Progenitor cell of endocrine pancreas (in vitro differentiated cells): Measurements from ENCODE around the gene PNMA6E. TPM values are rescaled to one million over a fixed set of nuclear protein-coding genes. Genes with fewer than 3 reads are reported as not detected.

Source experiments
- DNase-seq: peaks from one replicate; pipeline ENCODE4 v3.0.0; 2021; ENCODE audit warnings: low spot score; ENCODE audit not compliant: unreplicated experiment
- H3K27ac Mint-ChIP-seq: 2 replicates; pipeline ENCODE4 v1.8.0; 2021; ENCODE audit warnings: mild to moderate bottlenecking, moderate library complexity, mixed read lengths
- H3K27me3 Mint-ChIP-seq: 2 replicates; pipeline ENCODE4 v1.8.0; 2021; ENCODE audit warnings: mixed read lengths
- H3K36me3 Mint-ChIP-seq: 2 replicates; pipeline ENCODE4 v1.8.0; 2022; ENCODE audit warnings: mixed read lengths; ENCODE audit not compliant: insufficient read depth
- H3K4me1 Mint-ChIP-seq: 2 replicates; pipeline ENCODE4 v1.8.0; 2021; ENCODE audit warnings: low read depth, mixed read lengths
- H3K4me3 Mint-ChIP-seq: 2 replicates; pipeline ENCODE4 v1.8.0; 2021; ENCODE audit warnings: low read depth, mild to moderate bottlenecking, moderate library complexity, mixed read lengths
- H3K9me3 Mint-ChIP-seq: 2 replicates; pipeline ENCODE4 v1.8.0; 2021; ENCODE audit warnings: low read depth, mixed read lengths
- total RNA-seq: library from RNA; stranded (reverse); gene quantifications from 2 replicates; pipeline ENCODE4 v1.2.1, GENCODE V29; 2021
- TF ChIP-seq, protein P1 (sequence below): fragments of 200-600 bp; sonication (generic); IDR thresholded peaks from one replicate; pipeline ENCODE4 v1.5.0; 2021; ENCODE audit warnings: antibody characterized with exemption, mild to moderate bottlenecking; ENCODE audit not compliant: unreplicated experiment

PNMA6E gene
- total RNA-seq, 1 donor from 2014 or later: not detected

DNA sequence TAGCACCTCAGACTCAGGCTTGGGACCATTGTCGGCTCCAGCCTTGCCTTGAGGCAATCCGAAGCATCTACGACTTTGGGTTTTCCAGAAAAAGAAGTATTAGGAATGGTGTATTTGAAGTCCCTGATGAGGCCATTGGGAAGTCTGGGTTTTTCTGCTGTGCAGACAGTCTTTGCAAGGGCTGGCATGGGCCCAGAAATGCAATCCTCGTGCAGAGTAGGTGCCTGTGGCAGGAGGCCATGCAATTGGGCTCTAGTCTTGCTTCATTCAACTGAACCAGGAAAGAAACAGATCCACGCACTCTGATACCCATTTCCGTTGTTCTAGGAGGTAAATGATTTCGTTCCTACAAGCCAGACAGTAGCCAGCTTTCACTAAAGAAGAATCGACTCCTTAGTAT lies 22.5 kb upstream of the PNMA6E start:
- TF ChIP-seq, protein P1, sequence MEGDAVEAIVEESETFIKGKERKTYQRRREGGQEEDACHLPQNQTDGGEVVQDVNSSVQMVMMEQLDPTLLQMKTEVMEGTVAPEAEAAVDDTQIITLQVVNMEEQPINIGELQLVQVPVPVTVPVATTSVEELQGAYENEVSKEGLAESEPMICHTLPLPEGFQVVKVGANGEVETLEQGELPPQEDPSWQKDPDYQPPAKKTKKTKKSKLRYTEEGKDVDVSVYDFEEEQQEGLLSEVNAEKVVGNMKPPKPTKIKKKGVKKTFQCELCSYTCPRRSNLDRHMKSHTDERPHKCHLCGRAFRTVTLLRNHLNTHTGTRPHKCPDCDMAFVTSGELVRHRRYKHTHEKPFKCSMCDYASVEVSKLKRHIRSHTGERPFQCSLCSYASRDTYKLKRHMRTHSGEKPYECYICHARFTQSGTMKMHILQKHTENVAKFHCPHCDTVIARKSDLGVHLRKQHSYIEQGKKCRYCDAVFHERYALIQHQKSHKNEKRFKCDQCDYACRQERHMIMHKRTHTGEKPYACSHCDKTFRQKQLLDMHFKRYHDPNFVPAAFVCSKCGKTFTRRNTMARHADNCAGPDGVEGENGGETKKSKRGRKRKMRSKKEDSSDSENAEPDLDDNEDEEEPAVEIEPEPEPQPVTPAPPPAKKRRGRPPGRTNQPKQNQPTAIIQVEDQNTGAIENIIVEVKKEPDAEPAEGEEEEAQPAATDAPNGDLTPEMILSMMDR: no peak
- Mint-ChIP-seq H3K27ac (no peak overlapping the region), H3K27me3 (no peaks in the 10 kb centered on the region), H3K9me3 (peaks cover 13% of the 10 kb centered on the region), H3K36me3 (no peaks in the 10 kb centered on the region), H3K4me1 (no peaks in the 10 kb centered on the region), H3K4me3 (no peak overlapping the region)
- DNase-seq: no peak

DNA sequence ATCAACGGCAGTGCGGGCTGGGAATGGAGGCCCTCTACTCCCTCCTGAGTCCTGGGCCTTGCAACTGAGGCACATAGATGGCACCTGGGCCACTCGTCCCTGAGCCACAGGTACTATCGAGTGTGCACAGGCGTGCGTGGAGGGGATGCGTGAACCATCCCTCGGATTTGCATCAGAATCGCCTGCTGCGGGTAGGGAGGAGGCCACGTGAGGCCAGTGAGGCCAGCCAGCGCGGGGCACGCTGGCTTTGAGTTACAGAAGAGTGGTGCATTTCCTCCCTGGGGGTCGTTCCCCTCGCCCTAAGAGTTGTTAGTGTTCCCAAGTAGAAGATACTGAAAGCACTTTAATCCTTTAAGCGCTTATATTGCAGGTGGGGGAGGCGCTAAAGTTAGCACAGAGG lies 20.7 kb upstream of the PNMA6E start:
- Mint-ChIP-seq H3K27me3 (no peaks in the 10 kb centered on the region), H3K4me1 (no peaks in the 10 kb centered on the region), H3K27ac (no peak overlapping the region), H3K4me3 (no peak overlapping the region), H3K9me3 (peaks cover 9% of the 10 kb centered on the region), H3K36me3 (no peaks in the 10 kb centered on the region)
- no peak for DNase-seq
- TF ChIP-seq, protein P1: no peak

DNA sequence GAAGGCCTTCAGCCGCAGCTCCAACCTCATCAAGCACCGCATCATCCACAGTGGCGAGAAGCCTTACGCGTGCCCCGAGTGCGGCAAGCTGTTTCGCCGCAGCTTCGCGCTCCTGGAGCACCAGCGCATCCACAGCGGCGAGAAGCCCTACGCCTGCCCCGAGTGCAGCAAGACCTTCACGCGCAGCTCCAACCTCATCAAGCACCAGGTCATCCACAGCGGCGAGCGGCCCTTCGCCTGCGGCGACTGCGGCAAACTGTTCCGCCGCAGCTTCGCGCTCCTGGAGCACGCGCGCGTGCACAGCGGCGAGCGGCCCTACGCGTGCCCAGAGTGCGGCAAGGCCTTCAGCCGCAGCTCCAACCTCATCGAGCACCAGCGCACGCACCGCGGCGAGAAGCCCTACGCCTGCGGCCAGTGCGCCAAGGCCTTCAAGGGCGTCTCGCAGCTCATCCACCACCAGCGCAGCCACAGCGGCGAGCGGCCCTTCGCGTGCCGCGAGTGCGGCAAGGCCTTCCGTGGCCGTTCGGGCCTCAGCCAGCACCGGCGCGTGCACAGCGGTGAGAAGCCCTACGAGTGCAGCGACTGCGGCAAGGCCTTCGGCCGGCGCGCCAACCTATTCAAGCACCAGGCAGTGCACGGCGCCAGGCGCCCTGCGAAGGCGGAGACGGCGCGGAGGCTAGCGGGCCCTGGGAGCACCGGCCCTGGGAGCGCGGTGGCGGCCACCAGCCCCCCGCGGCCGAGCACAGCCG lies 19.9 kb upstream of the PNMA6E start:
- Mint-ChIP-seq H3K36me3 (no peaks in the 10 kb centered on the region), H3K27me3 (no peaks in the 10 kb centered on the region), H3K9me3 (peaks cover 13% of the 10 kb centered on the region), H3K4me1 (no peaks in the 10 kb centered on the region), H3K27ac (no peak overlapping the region), H3K4me3 (no peak overlapping the region)
- TF ChIP-seq, protein P1: no peak
- DNase-seq: no peak

DNA sequence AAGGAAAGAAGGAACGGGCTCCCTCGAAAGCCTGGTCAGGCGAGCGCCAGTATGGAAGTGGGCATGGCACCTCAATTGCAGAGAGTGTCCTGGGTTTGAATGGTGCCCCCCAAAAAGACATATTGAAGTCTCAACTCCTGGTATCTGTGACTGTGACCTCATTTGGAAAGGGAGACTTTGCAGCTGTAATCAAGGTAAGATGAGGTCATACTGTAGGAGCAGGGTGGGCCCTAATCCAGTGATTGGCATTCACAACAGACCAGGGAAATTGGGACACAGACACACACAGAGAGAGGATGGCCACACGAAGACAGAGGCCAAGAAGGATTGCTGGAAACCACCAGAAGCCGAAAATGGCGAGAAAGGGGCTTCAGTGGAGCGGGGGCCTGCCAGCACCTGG lies 16.5 kb upstream of the PNMA6E start:
- DNase-seq: no peak
- TF ChIP-seq, protein P1: no peak
- peaks cover 4% of the 10 kb centered on the region for H3K27me3 Mint-ChIP-seq
- H3K4me1 Mint-ChIP-seq: no peaks in the 10 kb centered on the region
- no peak overlapping the region for H3K27ac Mint-ChIP-seq
- H3K36me3 Mint-ChIP-seq: no peaks in the 10 kb centered on the region
- H3K4me3 Mint-ChIP-seq: no peak overlapping the region
- peaks cover 10% of the 10 kb centered on the region for H3K9me3 Mint-ChIP-seq

DNA sequence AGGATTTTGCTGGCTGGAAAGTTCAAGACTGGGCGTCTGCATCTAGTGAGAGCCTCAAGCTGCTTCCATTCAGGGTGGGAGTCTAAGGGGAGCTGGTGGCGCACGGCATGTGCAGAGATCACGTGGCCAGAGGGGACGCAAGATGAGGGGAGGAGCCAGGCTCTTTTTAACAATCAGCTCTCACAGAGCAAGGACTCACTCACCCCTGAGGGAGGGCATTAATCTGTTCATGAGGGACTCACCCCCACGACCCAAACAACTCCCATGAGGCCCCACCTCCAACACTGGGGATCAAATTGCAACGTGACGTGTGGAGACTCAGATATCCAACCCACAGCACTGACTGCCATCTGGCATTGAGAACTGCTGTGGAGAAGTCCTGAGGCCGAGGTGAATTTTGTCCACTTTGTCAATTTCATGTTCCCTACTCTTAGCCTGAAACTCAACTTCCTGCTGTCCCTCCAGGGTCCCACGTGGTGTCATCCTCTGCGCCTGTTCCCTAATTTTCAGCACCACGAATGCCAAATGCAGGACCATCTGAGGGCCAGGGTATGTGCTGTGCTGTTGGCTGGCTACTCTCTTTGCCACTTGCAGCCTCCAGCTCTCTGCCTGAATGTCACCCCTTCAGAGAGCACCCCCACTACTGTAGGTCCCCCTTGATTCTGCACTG lies 15.8 kb upstream of the PNMA6E start:
- H3K27me3 Mint-ChIP-seq: peaks cover 10% of the 10 kb centered on the region
- H3K27ac Mint-ChIP-seq: no peak overlapping the region
- H3K4me1 Mint-ChIP-seq: no peaks in the 10 kb centered on the region
- no peak overlapping the region for H3K4me3 Mint-ChIP-seq
- H3K36me3 Mint-ChIP-seq: no peaks in the 10 kb centered on the region
- H3K9me3 Mint-ChIP-seq: peaks cover 10% of the 10 kb centered on the region
- DNase-seq: no peak
- TF ChIP-seq, protein P1: no peak
